GM19372 (cell line): Measurements from ENCODE around the gene HAT1.
A peak's percentile ranks its signal among the peaks of the same experiment; 100 is the strongest.
"Not testable (repeated sequence)": the region's sequence is repeated elsewhere in the genome, so short reads cannot be mapped to it uniquely, and the experiment has no call there.

Experiments
- ATAC-seq: cut with Tn5 transposase; IDR thresholded peaks from one replicate; pipeline ENCODE4 v1.9.1; 2021; ENCODE audit warnings: mild to moderate bottlenecking, low read depth, moderate library complexity; ENCODE audit not compliant: unreplicated experiment

HAT1 gene

GRCh38 chr2:171966688-171967087, 44.4 kb downstream of the HAT1 start:
- no peak for ATAC-seq

DNA sequence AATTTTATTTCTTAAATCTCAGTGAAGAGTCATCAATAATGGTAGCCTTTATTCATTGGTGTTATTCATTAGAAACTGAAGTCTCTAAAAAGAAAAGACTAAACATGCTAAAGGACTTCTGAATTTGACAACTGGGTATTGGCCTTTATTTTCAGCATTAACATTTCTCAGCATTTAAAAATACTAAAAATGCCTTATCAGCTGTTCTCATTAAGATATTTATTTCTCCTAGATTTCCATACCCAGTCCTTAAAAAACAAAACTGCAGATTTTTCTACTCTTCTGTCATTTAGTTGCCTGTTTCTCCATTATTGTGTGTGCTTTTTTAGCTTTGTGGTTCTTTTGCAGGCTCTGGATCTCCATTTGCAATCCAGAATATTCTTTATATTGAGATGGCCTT, 46.2 kb downstream of the HAT1 start:
- ATAC-seq: no peak

DNA sequence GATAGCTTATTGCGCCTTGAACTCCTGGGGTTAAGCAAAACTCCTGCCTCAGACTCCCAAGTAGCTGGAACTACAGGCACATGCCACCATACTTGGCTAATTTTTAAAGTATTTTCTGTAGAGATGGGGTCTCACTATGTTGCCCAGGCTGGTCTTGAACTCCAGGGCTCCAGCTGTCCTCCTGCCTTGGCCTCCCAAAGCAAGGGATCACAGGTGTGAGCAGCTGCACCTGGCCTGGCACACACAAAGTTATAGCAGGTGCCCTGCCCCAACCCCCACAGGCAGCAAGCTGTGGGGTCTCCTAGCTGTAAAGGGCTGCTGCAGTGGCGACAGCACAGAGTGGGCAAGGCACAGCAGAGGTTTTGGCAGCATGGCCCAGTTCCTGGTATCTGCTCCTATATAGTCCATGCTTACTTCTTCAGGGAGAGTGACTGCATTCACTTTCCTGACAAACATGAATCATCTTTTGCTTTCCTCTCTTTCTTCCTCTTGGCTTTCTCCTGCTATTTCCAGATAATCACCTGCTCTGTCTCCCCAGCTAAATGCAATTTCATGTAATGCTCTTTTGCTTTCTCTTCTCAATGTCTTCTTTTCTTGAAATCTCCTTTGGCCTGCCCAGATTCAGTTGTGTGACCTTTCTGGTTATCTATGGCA, 50.2 kb downstream of the HAT1 start:
- no peak for ATAC-seq

GRCh38 chr2:171979103-171979502, 56.8 kb downstream of the HAT1 start:
- ATAC-seq: no peak

GRCh38 chr2:171983924-171984323, 61.7 kb downstream of the HAT1 start:
- not testable (repeated sequence) for ATAC-seq

DNA sequence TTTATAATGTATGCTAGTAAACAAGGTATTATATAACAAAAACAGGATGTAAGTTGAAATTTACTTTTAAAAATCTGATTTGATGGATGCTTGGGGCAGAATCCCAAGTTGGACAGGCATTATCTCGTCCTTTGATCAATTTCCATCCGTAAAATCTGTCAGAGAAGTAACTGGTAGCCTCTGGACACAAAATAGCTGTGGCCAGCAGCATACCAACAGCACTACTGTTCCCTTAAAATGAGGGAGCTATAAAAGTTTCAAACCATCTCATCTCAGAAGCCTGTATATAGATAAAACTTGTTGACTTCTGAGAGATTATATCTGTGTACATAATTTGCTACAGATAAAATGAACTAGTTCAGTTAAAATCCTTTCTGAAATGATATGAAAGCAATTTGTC, 62.8 kb downstream of the HAT1 start:
- no peak for ATAC-seq

DNA sequence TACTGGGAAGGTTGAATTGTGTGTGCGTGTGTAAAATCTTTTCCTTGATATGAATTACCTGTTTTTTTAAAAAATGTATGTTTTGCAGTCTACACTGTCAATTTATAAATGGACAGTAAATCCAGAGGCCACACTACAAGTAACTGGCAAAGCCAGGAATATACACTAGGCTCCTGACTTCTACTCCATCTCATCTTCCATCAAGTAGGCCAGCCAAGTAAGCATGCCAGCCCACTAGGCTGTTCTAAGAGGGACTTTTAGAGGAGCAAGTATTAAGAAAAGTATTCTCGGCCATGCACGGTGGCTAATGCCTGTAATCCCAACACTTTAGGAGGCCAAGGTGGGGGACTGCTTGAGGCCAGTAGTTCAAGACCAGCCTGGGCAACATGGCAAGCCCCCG, 64.5 kb downstream of the HAT1 start:
- ATAC-seq: no peak

GRCh38 chr2:171991027-171991426, 68.8 kb downstream of the HAT1 start:
- no peak for ATAC-seq

- no peak for ATAC-seq
Observed at GRCh38 chr2:171995586-171995985, 73.3 kb downstream of the HAT1 start.

GRCh38 chr2:171996021-171996420, 73.8 kb downstream of the HAT1 start:
- no peak for ATAC-seq

- ATAC-seq: not testable (repeated sequence)
Observed at GRCh38 chr2:171997031-171997430, 74.8 kb downstream of the HAT1 start.

DNA sequence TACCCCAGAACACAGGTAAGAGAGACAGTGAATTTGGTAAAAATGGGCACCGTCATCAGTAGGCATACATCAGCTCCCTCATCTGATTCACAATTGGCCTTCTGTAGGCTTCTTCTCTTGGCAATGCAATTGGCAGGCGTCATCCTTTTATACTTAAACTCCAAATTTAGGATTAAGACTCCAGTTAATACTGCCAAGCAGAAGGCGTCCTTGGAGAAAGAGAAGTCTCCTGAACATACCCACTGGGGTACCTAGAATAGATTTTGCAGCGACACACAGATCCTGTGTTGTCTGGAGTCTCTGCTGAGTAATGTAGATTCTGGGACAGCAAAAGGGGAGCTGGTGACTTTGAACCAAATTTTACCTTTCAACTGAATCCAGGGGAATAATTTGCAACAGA, 76.9 kb downstream of the HAT1 start:
- ATAC-seq: no peak

- peak; percentile 99 for ATAC-seq
Observed at GRCh38 chr2:171999604-172000469, 77.6 kb downstream of the HAT1 start, which contains the start of gene METAP1D. METAP1D (plus strand) TSS chr2:171999953; CDS start chr2:171999970, 17 bp downstream.

- ATAC-seq: no peak
Observed at GRCh38 chr2:172000696-172001361, 78.6 kb downstream of the HAT1 start.

DNA sequence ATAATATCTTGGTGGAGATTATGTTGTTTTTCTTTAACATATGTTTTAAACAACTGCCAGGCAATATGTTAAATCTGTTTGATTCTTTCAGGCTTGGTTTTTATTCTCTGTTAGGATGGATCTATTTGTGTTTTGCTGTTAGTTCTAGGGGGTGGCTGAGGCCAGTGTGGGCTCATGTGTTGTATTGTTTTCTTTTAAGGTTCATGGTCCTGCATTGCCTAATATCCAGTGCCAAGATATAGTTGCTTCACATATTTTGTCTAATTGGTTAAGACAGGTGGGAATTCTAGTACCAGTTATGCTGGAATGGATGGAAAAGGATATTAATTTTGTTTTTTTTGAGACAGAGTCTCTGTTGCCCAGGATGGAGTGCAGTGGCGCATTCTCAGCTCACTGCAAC, 85.1 kb downstream of the HAT1 start:
- ATAC-seq: no peak

DNA sequence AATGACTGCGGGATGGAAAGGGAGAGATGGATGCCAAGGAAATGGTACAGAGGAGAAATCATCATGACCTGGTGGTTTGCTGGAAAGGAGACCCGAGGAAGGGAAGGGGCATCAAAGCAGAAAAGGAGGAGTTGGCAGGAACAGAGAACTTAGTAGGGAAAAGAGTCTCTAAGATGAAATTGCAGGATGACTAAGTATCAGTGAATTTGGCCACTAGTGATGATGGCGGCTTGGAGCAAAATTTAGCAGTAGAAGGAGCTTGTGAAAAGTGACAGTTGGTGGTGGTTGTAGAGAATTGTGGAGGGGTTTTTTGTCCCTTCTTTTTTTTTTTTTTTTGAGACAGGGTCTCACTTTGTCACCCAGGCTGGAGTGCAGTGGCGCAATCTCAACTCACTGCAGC, 87.6 kb downstream of the HAT1 start:
- ATAC-seq: no peak

- no peak for ATAC-seq
Observed at GRCh38 chr2:172011812-172012575, 89.7 kb downstream of the HAT1 start.

- ATAC-seq: no peak
Observed at GRCh38 chr2:172012677-172013391, 90.6 kb downstream of the HAT1 start.

- peak; percentile 68 for ATAC-seq
Observed at GRCh38 chr2:172013396-172013795, 91.1 kb downstream of the HAT1 start.
